ENCODE results near the gene TPP1. TPM values are rescaled to one million over a fixed set of nuclear protein-coding genes. Genes with fewer than 3 reads are reported as not detected.

Gene TPP1
- total and polyA plus RNA-seq, 10 donors: 54.9 to 306 (median 212) TPM

DNA sequence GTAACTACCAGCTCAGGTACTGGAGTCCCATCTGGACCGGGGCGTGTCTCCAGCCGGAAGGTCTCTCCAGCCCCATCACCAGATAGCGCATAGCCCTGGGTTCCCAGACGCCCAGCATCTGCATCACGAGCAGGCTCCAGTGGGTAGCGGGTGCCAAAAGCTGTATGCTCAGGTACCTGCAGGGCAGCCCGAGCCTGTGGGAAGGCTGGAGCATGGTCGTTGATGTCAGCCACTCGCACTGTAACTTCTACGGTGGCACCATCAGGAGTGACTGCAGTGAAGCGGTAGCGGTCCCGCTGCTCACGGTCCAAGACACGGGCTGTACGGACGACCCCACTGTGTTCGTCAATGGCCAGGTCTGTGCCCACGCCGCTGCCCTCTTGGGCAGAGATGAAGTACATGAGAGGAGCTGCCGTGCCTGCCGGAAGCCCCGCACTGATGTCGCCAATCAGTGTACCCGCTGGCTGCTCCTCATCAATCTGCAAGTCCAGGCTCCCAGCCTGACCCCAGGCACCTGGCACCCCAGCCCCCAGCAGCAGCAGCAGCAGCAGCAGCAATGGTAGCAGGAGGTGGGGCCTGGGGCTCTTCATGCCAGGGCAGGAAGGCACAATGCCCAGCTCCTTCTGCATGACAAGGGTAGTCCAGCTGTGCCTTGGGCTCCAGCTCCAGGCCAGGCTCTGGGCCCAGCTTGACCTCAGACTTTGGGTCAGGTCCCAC, 21.9 kb upstream of the TPP1 start:
- H3K4me3 ChIP-seq: no peak overlapping the region
- H3K27me3 ChIP-seq (replicated peaks in 1 of 7): no peaks in the 10 kb centered on the region
- TF ChIP-seq POLR2A (IDR thresholded peaks at IDR 0.05): no peak
- TF ChIP-seq, protein P1, sequence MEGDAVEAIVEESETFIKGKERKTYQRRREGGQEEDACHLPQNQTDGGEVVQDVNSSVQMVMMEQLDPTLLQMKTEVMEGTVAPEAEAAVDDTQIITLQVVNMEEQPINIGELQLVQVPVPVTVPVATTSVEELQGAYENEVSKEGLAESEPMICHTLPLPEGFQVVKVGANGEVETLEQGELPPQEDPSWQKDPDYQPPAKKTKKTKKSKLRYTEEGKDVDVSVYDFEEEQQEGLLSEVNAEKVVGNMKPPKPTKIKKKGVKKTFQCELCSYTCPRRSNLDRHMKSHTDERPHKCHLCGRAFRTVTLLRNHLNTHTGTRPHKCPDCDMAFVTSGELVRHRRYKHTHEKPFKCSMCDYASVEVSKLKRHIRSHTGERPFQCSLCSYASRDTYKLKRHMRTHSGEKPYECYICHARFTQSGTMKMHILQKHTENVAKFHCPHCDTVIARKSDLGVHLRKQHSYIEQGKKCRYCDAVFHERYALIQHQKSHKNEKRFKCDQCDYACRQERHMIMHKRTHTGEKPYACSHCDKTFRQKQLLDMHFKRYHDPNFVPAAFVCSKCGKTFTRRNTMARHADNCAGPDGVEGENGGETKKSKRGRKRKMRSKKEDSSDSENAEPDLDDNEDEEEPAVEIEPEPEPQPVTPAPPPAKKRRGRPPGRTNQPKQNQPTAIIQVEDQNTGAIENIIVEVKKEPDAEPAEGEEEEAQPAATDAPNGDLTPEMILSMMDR (IDR thresholded peaks at IDR 0.05 in 8 of 11, conservative IDR thresholded peaks at IDR 0.05 in 3 of 11): no peak
- TF ChIP-seq POLR2AphosphoS5 (IDR thresholded peaks at IDR 0.05): no peak
- no peak for DNase-seq
- H3K9me3 ChIP-seq: no peaks in the 10 kb centered on the region
- WGBS, 5 donors: 93 to 97% (median 95%) methylated on average over 6 to 26 of the region's 26 CpGs
- H3K27ac ChIP-seq: no peak overlapping the region
- H3K4me1 ChIP-seq: peaks cover 26 to 63% (median 45%) of the 10 kb centered on the region in 6 donors
- peaks cover 0 to 19% (median 9%) of the 10 kb centered on the region in 6 donors for H3K36me3 ChIP-seq
- intact Hi-C loops (cut with DNase I; ENCODE audit: low total_unique reads): no loop called here

DNA sequence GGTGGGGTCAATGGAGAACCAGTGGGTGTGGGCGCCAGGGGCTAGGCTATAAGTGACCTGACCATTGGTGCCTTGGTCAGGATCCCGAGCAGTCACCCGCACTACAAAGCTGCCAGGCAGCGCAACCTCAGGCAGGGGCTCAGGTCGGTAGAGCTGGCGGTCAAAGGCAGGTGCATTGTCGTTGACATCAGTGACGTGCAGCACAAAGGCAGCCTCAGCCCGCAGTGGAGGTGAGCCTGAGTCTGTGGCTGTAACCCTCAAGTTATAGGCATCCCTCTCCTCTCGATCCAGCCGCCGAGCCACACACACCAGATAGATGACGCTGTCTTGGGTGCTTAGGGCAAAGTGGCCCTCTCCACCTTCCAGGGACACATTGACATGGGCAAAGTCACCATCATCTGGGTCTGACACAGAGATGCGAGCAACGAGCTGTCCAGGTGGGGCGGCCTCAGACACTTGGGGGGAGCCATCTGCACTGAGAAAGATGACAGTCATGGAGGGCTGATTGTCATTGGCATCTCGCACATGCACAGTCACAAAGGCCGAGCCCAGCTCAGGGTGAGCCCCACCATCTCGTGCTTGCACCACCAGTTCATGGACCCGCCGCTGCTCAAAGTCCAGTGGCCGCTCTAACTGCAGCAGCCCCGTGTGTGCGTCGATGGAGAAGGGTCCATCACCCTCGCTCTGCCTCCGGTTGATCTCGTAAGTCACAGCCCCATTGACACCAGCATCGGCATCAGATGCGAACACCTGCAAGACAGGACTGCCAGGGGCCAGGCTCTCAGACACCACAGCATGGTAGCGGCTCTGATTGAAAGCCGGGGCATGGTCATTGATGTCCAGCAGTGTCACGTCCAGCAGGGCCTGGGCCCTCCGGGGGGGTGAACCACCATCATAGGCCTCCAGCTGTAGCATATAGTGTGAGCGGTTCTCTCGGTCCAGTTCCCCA, 21.1 kb upstream of the TPP1 start:
- Histone ChIP-seq H3K27ac (no peak overlapping the region), H3K27me3 (replicated peaks in 1 of 7) (no peaks in the 10 kb centered on the region), H3K4me1 (peaks cover 27 to 63% (median 45%) of the 10 kb centered on the region in 6 donors), H3K4me3 (no peak overlapping the region), H3K36me3 (peaks cover 0 to 19% (median 9%) of the 10 kb centered on the region in 6 donors), H3K9me3 (no peaks in the 10 kb centered on the region)
- DNase-seq: no peak
- intact Hi-C loops (cut with DNase I; ENCODE audit: low total_unique reads): no loop called here
- TF ChIP-seq POLR2AphosphoS5 (IDR thresholded peaks at IDR 0.05) (no peak), POLR2A (IDR thresholded peaks at IDR 0.05) (no peak)
- TF ChIP-seq, protein P1 (IDR thresholded peaks at IDR 0.05 in 8 of 11, conservative IDR thresholded peaks at IDR 0.05 in 3 of 11): no peak
- 93 to 98% (median 96%) methylated on average over 27 to 36 of the region's 36 CpGs for WGBS, 5 donors

DNA sequence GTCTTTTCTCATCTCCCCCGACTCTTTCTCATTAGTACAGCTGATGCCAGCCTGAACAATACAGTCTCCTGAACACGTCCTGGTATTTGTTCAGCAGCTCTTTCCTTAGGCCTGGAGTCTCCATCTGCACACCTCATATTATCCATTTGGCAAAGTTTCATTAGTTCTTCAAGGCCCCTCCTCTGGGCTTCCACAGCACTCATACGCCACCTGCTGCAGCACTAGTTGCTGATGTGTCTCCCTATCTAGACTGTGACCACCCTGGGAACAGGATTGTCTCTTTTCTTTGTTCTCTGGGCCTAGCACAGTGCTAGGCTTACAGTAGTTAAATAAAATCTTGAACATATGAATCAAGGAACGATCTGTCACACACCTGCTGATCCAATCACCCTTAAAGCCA, 19.2 kb upstream of the TPP1 start:
- intact Hi-C loops (cut with DNase I; ENCODE audit: low total_unique reads): no loop called here
- Histone ChIP-seq H3K4me3 (no peak overlapping the region), H3K4me1 (peaks cover 39 to 71% (median 60%) of the 10 kb centered on the region in 6 donors), H3K27ac (peak overlapping the region in 3 of 8 donors; percentile 13 to 80 (median 21)), H3K27me3 (replicated peaks in 1 of 7) (no peaks in the 10 kb centered on the region), H3K36me3 (peaks cover 0 to 19% (median 9%) of the 10 kb centered on the region in 6 donors), H3K9me3 (no peaks in the 10 kb centered on the region)
- no peak for TF ChIP-seq POLR2A (IDR thresholded peaks at IDR 0.05)
- no peak for TF ChIP-seq POLR2AphosphoS5 (IDR thresholded peaks at IDR 0.05)
- TF ChIP-seq, protein P1 (IDR thresholded peaks at IDR 0.05 in 8 of 11, conservative IDR thresholded peaks at IDR 0.05 in 3 of 11): no peak
- DNase-seq: no peak
- WGBS, 5 donors: 75 to 88% (median 83%) methylated on average over 4 of the region's 4 CpGs
